KOPT-K1 (cell line): Measurements from ENCODE around the gene IFNGR1.
"Not testable (repeated sequence)": the region's sequence is repeated elsewhere in the genome, so short reads cannot be mapped to it uniquely, and the experiment has no call there.

Experiments used
- H3K27ac ChIP-seq: fragments of 200-600 bp; sonication (generic); 2 replicates; pipeline ENCODE4 v1.5.1; 2016; ENCODE audit warnings: antibody characterized with exemption, mild to moderate bottlenecking, low read depth, low read length; ENCODE audit not compliant: poor library complexity, severe bottlenecking
- H3K36me3 ChIP-seq: fragments of 200-600 bp; sonication (generic); 2 replicates; pipeline ENCODE4 v1.5.1; 2017; ENCODE audit warnings: antibody characterized with exemption, mild to moderate bottlenecking, low read length, moderate library complexity; ENCODE audit not compliant: insufficient read depth
- H3K9me3 ChIP-seq: fragments of 200-600 bp; sonication (generic); 2 replicates; pipeline ENCODE4 v1.5.1; 2017; ENCODE audit warnings: antibody characterized with exemption, low read length, mild to moderate bottlenecking; ENCODE audit not compliant: insufficient read depth, poor library complexity, severe bottlenecking

Gene IFNGR1

GRCh38 chr6:137207457-137207856, 11.7 kb downstream of the IFNGR1 start:
- Histone ChIP-seq H3K9me3 (peaks cover 58% of the 10 kb centered on the region), H3K36me3 (peaks cover 27% of the 10 kb centered on the region)
- not testable (repeated sequence) for H3K27ac ChIP-seq

DNA sequence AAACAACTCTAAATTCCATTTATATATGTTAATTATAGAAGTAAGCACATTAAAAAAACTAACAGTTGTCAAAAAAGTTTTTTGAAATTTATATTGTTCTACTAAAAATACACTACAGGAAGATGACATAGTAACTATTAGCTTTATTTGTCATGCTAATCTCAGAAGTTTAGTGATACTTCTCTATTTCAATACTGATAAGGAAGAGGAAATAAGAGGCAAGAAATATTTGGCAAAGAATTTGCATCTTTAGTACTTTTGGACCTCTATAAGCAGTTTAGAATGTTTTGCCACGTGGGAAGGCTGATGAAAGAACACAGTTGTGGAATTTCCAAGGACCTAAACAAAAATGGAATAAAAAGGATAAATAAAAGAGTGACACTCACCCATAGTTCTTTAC, 12.6 kb downstream of the IFNGR1 start:
- H3K9me3 ChIP-seq: peaks cover 50% of the 10 kb centered on the region
- no peak overlapping the region for H3K27ac ChIP-seq
- H3K36me3 ChIP-seq: peaks cover 33% of the 10 kb centered on the region

GRCh38 chr6:137203256-137203655, 15.9 kb downstream of the IFNGR1 start:
- Histone ChIP-seq H3K36me3 (peaks cover 51% of the 10 kb centered on the region), H3K9me3 (peaks cover 21% of the 10 kb centered on the region), H3K27ac (no peak overlapping the region)

GRCh38 chr6:137202078-137202477, 17.1 kb downstream of the IFNGR1 start:
- H3K9me3 ChIP-seq: peaks cover 14% of the 10 kb centered on the region
- H3K27ac ChIP-seq: no peak overlapping the region
- H3K36me3 ChIP-seq: peaks cover 60% of the 10 kb centered on the region

GRCh38 chr6:137201006-137201405, 18.2 kb downstream of the IFNGR1 start:
- no peak overlapping the region for H3K27ac ChIP-seq
- H3K36me3 ChIP-seq: peaks cover 60% of the 10 kb centered on the region

GRCh38 chr6:137200288-137200687, 18.9 kb downstream of the IFNGR1 start:
- Histone ChIP-seq H3K36me3 (peaks cover 56% of the 10 kb centered on the region), H3K9me3 (peaks cover 9% of the 10 kb centered on the region), H3K27ac (no peak overlapping the region)

More at GRCh38 chr6:137201006-137201405, 18.2 kb downstream of the IFNGR1 start:
- H3K9me3 ChIP-seq: peaks cover 9% of the 10 kb centered on the region

- Histone ChIP-seq H3K27ac (no peak overlapping the region), H3K9me3 (peaks cover 9% of the 10 kb centered on the region), H3K36me3 (peaks cover 34% of the 10 kb centered on the region)
These were observed 21.2 kb downstream of the IFNGR1 start for GRCh38 chr6:137197684-137198645.

DNA sequence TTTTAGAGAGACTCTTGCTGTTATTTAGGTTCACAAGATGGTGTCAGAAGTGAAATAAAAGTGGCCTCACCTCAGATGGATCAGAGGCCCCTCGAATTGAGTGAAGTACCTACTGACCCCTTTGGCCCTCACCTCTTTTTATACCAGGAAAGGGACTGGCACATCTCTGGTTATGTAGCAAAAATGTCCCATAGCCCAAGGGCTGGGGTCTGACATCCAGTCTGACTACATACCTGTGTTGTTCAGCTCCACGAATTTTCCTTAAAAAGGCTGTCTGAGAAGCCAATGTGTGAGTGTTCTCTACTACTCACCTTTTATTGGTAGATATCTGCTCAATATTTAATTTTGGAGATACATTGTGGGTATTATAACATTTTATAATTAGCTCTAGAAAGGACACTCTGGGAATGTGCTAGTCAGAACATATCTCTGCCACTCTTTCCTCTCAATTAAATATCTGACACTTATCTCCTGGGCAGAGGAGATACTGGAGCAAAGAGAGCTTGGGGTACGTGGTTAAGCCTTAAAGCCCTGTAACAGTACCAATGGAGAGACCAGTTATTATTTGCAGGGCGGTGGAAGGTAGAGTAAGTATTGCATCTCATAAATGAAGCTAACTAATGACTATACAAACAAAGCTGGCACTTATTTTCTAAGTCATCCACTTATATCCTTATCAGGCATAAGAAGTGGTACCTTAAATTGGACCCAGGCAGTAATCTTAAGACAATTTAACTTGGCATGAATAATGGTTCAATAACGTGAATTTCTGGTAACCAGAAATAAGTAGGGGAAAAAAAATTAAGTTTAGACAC, 25.7 kb downstream of the IFNGR1 start:
- Histone ChIP-seq H3K9me3 (peaks cover 33% of the 10 kb centered on the region), H3K36me3 (peaks cover 11% of the 10 kb centered on the region), H3K27ac (no peak overlapping the region)

DNA sequence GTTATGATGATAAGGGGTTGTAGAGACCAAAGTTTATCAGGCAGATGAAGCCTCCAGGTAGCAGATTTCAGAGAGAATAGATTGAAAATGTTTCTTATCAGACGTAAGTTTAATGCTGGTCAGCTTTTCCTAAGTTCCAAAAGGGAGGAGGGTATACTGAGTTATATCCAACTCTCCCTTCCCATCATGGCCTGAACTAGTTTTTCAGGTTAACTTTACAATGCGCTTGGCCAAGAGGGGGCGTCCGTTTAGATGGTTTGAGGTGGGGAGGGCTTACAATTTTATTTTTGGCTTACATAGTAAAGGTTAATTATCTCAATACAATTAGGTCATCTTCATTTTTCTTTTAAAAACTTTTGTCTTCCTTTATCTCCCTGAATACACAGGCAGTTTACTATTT, 26.4 kb downstream of the IFNGR1 start:
- no peak overlapping the region for H3K27ac ChIP-seq
- peaks cover 33% of the 10 kb centered on the region for H3K9me3 ChIP-seq
- peaks cover 5% of the 10 kb centered on the region for H3K36me3 ChIP-seq

DNA sequence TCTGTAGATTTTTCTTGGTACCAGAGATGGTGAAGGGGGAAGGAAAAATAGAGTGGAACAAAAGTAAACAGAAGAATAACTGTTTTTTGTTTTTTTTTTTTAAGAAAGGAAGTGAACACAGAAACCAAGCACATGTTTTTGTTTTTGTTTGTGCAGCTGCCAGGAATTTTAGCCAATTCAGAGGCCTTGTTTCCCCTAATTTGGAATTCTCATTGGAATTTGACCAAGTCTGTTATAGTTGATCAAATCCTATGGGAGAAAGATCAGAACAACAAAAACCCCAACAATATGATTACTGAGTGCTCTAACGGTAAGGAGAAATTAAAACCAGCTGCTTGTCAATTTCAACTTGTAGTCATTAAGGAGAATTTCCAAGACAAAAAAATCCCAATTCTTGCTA, 27.5 kb downstream of the IFNGR1 start:
- Histone ChIP-seq H3K36me3 (no peaks in the 10 kb centered on the region), H3K27ac (no peak overlapping the region), H3K9me3 (peaks cover 44% of the 10 kb centered on the region)

- Histone ChIP-seq H3K9me3 (peaks cover 46% of the 10 kb centered on the region), H3K36me3 (no peaks in the 10 kb centered on the region)
These were observed 27.9 kb downstream of the IFNGR1 start for GRCh38 chr6:137191236-137191635.

DNA sequence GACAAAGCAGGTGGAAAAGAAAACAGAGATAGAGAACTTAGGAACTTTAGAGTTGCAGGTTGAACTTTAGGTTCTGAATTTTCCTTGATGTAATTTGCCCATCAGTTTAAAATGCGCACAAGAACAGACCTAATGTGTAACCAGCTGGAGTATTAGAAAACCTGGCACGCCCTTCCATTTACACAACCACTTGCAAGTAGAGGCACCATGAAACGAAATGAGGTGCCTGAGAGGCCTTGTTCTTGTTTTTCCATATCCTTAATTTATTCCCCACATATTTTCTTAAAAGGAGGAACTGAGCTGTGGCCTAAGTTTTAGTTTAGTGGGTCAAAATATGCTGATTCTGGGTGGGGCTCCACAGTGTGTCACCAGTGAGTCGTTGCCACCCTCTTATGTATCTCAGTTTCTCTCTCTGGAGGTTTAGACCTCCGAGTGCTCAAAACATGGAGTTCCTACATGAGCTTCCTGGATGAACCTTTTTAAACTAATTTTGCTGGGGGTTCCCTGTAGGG, 28.5 kb downstream of the IFNGR1 start:
- H3K9me3 ChIP-seq: peaks cover 52% of the 10 kb centered on the region
- H3K36me3 ChIP-seq: no peaks in the 10 kb centered on the region
- H3K27ac ChIP-seq: no peak overlapping the region

More at GRCh38 chr6:137191236-137191635, 27.9 kb downstream of the IFNGR1 start:
- no peak overlapping the region for H3K27ac ChIP-seq

GRCh38 chr6:137188855-137189254, 30.3 kb downstream of the IFNGR1 start:
- H3K36me3 ChIP-seq: no peaks in the 10 kb centered on the region
- no peak overlapping the region for H3K27ac ChIP-seq
- peaks cover 70% of the 10 kb centered on the region for H3K9me3 ChIP-seq

- Histone ChIP-seq H3K9me3 (peaks cover 98% of the 10 kb centered on the region), H3K36me3 (no peaks in the 10 kb centered on the region), H3K27ac (no peak overlapping the region)
These were observed 33.9 kb downstream of the IFNGR1 start for GRCh38 chr6:137185290-137185689.

- Histone ChIP-seq H3K27ac (no peak overlapping the region), H3K36me3 (no peaks in the 10 kb centered on the region), H3K9me3 (peaks cover 85% of the 10 kb centered on the region)
These were observed 36.5 kb downstream of the IFNGR1 start for GRCh38 chr6:137182654-137183073.
